ENCODE results near the gene SH2D7.
A peak's percentile ranks its signal among the peaks of the same experiment; 100 is the strongest.
"Not testable (repeated sequence)": the region's sequence is repeated elsewhere in the genome, so short reads cannot be mapped to it uniquely, and the experiment has no call there.

Gene SH2D7

DNA sequence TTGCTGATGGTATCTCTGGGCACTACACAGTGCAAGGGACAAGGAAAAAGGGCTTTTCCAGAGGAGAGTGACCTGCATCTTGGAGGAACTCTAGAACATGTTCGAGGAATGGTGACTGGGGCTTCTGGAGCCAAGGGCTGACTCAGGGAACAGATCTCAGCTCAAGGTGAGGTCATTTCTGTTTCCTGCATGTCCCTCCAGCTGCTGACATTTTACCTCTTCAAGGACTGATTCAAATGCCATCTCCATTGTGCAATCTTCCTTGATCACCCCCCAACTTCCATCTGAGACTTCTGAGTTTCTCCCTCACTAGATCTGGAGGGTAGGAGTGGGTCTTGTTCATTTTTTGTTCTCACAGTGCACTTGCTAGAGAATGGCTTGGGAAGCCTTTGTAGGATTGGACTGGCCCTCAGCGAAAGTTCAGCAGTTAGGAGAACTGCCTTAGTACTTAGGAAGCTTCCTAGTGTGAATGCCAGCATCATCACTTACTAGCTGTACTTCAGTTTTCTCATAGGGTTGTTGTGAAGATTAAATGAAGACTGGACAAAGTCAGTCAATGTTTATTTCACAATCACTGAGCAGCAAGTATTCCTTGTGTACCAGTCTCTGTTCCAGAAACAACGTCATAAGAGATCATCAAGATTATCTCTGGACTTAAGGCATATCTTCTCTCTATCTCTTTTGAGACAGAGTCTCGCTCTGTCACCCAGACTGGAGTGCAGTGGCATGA, 54.2 kb downstream of the SH2D7 start:
- DNase-seq (ENCODE audit: low read depth) = no peak

DNA sequence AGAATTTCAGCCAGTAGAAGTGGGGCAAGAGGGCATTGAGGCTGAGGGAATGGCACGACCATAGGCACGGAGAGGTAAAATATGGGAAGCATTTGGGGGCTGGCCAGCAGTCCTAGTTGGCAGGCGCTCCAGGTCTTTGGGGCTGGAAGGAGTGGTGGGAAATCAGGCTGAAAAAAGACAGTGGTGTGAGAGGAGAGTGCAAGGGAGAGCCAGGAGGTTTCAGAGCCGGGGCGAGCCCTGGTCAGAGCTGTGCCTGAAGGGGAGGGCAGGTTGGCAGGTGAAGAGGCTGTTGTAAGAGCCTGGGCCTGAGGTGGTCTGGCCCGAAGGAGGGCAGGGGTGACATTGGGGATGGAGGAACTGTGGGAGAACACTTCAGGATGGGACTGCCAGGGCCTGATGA, 55.2 kb downstream of the SH2D7 start:
- no peak for DNase-seq (ENCODE audit: low read depth)

DNA sequence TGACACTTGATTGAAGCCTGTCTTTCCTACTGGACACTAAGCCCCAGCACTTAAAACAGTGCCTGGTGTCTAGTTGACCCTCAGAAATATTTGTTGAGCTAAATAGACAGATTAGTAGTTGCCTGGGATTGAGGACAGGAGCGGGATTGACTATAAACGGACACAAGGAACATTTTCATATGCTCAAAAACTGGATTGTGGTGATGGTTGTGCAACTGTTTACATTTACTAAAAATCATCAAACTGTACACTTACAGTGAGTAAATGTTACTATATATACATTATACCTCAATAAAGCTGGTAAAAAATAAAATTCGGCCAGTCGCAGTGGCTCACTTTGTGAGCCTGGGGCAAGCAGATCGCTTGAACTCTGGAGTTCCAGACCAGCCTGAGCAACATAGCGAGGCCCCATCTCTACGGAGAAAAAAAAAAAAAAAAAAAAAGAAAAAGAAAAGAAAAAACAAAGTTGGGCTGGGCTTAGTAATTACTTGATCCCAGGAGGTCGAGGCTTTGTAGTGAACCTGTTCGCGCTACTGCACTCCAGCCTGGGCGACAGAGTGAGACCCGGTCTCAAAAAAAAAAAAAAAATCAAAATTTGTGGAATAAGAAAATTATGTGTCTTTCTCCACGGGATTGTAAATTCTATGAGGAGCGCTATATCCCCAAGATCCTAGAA, 56.2 kb downstream of the SH2D7 start:
- DNase-seq (ENCODE audit: low read depth) = no peak

DNA sequence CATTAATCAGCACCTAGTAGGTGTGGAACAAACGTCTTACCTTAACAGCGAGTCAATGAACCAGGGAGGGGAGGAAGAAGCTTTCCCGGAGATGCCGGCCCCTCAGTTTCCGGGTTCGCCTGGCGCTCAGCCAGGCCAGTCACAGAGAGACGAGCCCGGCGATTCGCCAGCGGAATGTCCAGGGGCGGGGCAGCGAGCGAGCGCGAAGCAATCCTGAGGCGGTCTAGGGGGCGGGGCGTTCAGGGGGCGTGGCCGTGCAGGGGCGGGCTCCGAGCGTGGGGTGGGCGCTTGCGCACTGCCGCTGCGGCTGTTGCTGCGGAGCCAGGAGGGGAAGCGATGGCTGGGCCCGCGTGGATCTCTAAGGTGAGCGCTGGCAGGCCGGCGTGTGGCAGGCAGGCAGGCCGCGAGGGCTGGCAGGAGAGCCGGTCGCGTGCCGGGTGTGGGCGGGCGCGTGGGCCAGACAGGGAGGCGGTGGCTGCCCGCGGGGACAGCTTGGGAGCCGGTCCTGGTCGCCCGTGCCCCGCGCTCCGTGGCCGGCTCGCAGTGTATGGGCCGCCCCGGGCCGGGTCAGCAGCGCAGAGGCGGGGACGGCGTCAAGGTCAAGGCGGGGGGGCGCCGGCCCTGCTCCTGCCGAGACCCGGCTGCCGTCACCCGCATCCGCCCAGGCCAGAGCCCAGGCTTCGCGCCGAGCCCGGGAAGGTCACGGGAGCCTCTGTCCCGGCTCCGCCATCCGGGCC, 56.9 kb downstream of the SH2D7 start, which contains the start of gene IDH3A:
TSS of gene IDH3A (plus strand) at position 295 of the 737 bp plus-strand sequence. CDS start at position 337, 42 bp downstream.
- peak; percentile 63 for DNase-seq (ENCODE audit: low read depth)

DNA sequence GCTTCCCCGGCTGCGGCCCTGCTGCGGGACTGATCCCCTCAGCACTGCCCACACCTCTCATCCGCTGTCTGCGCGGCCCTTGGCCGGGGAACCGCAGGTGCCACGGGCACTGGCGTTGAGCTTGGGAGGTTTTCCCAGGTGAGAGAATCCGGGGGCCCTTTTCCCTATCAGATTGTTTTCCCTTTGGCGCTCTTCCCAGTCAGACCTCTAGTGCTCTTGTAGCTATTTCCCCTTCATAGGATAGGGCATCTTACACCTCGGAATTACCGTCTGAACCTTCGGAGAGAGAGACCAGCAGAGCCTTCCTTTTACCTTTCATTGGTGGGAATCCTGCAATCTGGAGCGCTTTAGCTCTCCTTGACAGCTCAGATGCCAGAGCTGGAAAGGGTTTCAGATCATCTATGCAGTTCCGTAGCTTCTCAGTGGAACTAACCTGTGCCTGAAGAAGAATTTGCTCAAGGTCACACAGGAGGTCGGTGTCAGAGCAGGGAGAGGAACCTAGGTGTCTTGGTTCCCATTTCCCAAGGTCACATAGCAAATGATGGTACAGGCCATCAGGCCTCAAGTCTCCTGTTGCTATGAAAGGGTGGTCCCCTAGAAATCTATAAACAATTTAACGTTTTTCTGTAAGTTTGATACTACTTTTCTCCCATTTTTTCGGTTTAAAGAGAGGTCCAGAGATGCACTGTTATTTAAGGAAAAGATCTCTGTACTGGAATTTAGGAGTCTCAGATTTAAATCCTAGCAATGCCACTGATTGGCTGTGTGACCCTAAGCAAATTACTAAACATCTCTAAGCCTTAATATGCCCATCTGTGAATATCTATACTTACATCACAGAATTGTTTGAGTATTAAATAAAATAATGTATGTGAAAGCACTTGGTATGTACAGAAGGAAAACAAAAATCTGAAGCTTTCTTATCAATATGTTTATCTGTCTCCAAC, 57.7 kb downstream of the SH2D7 start:
- DNase-seq (ENCODE audit: low read depth) = no peak

DNA sequence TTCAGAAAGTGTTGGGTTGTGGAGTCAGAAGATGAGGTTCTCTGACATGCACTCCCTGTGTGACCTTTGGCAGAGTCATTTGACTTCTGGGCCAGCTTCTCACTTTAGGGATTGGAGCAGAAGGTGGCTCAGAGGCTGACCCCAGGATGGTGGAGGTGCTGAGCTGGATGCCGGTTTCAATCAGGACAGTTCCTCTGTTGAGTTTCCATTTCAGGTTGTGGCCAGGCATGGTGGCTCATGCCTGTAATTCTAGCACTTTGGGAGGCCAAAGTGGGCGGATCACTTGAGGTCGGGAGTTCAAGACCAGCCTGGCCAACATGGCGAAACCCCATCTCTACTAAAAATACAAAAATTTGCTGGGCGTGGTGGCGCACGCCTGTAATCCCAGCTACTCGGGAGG, 58.7 kb downstream of the SH2D7 start:
- not testable (repeated sequence) for DNase-seq (ENCODE audit: low read depth)
